ENCODE results near the gene ADAMTS2.

Gene ADAMTS2

DNA sequence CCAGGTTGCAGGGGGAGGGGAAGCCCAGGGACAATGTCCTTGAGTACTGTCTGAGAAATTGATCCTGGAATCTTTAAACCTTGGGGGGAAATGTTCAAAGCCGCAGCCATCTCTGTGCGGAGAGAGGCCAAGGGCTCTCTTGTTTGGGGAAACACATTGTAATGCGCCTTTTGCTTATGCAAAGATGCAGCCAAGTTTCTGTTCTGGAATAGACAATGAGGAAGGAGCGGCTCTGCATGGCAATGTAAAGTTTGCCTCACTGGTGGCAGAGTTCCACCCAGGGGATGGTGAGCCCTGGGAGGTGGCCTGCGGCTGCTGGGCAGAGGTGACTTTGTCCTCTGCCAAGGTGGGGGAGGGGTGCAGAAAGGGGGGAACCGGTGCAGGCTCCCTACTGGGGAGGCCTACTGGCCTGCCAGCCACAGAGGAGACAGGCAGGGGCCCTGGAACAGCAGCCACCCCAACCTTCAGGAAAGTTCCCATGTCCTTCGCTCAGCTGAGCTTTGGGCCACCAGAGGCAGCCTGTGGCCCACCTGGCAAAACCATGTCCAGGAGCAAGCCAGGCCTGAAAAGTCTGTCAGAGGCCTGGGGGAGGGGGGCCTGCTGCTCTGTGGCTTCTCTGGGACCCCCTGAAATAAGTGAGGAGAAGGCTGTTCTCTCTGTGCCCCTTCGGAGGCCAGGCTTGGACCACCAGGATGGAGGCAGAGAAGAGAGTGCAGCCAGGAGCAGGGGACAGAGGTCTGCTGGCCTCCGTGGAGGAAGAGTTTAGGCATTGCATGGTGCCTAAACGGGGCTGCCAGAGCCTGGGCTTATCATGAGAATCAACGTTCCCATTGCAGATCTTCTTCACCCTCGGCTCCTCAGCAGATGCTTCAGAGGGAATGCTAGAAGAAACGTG lies 157.3 kb downstream of the ADAMTS2 start:
- DNase-seq: no peak
- in situ Hi-C loops (cut with HindIII; ENCODE audit: low pct_ligation_motif_present, low pct_unique_long_range_greater_than_20kb, low sequenced_read_pairs): no loop called here

DNA sequence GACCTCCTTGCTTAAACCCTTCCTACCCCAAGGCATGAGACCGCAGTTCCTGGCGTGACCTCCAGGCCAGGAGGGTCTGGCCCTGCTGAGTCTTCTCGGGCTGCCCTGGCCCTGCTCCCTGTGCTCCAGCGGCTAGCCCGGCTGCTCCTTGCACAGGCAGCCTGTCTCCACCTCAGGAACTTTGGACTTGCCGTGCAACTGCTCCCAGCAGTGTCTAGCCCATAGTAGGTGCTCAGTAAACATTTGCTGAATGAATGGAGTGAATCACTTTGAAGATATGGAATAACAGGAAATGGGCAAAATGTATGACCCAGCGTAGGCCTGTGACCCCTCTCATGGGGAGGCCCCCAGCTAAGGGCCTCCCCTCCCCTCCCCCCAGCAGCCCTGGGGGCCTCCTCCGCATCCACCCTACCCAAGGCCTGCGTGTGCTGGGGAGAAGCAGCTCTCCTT lies 158.0 kb downstream of the ADAMTS2 start:
- in situ Hi-C loops (cut with HindIII; ENCODE audit: low pct_ligation_motif_present, low pct_unique_long_range_greater_than_20kb, low sequenced_read_pairs): no loop called here

DNA sequence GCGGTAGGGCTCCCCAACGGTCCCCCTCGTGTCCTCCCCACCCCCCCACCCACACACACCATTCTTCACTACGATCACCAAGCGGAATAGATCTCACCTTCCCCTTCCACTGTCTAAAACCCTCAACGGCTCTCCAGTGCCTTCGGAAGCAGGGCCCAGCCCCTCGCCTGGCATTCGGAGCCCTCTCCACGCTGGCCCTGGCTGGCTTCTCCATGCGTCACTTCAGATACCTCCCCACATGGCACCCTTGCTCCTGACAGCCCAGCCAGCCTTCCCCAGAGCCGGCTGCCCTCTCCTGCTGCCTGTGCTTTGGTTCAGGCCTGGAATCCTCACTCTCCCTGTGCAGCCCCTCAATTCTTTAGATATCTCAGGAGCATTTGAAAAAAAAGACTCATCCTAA lies 158.5 kb downstream of the ADAMTS2 start:
- in situ Hi-C loops (cut with HindIII; ENCODE audit: low pct_ligation_motif_present, low pct_unique_long_range_greater_than_20kb, low sequenced_read_pairs): no loop called here
- DNase-seq: no peak

More for the DNA sequence above, 158.0 kb downstream of the ADAMTS2 start:
- no peak for DNase-seq

DNA sequence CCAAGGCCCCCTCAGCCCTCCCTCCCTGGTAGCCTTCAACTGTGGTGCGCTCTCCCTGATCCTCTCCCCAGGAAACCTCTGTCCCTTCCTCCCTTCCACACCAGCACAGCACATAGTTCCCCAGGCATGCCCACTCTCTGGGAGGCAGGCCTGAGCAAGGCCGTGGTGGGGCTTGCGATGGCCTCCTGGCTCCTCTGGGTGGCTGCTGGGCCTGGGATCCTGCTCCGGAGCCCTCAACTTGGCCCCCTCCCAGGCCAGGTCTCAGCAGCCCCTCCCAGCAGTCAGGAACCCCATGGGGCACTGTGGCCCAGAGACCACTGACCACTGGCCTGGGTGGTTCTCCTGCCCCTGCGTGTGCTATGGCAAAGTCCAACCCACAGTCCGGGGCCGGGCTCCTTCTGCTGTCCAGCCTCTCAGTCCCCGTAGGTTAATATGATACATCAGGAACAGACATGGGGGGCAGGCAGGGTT lies 159.3 kb downstream of the ADAMTS2 start:
- no peak for DNase-seq
- in situ Hi-C loops (cut with HindIII; ENCODE audit: low pct_ligation_motif_present, low pct_unique_long_range_greater_than_20kb, low sequenced_read_pairs): no loop called here

DNA sequence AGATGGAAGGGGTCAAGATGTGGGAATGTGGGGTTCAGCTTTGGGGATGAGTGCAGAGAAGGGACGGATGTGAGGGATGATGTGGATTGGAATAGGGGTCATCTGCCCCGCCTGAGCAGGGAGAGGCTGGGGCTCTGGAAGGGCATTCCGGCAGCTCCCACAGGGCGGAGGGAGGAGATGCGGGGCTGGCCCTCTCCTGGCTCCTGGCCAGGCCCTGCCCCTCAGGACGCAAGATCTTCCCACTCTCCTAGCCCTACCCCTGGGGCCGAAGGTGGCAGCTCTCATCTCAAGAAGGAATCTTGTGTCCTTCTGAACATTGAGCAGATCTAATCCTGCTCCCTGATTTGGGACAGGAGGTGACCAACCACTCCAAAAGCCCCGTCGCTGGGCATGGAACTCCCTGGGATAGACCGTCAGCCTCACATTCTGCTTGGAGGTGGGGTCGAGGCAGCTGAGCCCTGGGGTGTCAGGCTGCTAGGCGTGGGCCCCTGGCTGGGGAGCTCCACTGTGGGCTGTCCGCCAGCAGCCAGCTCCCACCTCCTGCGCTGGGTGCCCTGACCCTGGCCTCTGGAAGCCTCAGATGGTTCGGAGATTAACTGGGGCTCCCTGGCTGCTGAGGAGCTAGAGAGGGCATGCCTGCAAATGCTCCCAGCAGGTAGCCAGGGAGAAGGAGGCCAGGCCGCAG lies 159.9 kb downstream of the ADAMTS2 start:
- in situ Hi-C loops (cut with HindIII; ENCODE audit: low pct_ligation_motif_present, low pct_unique_long_range_greater_than_20kb, low sequenced_read_pairs): no loop called here
- no peak for DNase-seq

DNA sequence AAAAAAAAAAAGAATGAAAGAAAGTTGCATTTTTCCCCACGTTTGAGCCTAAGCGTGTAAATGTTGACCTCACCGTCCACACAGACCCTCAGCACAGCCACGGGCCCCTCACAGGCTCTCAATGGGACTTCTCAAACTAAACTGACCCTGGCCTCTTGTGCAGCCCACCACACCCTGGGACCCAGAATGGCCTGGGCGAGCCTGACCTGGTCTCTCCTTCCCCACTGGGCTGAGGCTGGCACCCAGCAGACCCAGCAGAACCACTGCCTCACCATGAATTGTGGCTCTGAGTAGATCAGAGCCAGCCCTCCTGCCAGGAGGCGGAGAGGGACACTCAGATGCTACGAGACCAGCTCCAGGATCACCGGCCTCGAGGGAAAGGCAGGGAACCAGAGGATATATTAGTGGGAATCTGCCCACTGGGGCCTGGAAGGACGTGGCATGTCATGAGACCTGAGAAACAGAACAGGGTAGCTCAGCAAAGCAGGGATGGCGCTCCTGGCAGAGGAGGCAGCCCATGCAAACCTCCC lies 160.7 kb downstream of the ADAMTS2 start:
- in situ Hi-C loops (cut with HindIII; ENCODE audit: low pct_ligation_motif_present, low pct_unique_long_range_greater_than_20kb, low sequenced_read_pairs): no loop called here
- DNase-seq: no peak

DNA sequence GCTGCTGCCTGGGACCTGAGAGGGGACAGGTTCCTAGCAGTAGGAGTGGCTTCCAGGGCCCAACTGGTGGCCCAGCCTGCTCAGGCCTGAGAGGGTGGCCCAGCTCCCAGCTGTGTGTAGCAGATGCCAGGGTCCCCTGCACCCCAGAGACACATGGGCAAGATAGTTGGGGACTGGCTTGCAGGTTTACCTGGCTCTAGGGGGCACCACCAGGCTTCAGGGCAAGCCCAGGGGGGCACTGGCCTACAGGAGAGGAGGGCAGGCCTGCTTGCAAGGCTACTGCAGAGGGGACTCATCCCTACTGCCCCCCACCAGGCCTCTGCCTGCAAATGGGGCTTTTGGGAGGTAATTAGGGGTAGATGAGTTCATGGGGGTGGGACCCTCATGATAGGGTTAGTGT lies 161.8 kb downstream of the ADAMTS2 start:
- in situ Hi-C loops (cut with HindIII; ENCODE audit: low pct_ligation_motif_present, low pct_unique_long_range_greater_than_20kb, low sequenced_read_pairs): no loop called here
- no peak for DNase-seq

DNA sequence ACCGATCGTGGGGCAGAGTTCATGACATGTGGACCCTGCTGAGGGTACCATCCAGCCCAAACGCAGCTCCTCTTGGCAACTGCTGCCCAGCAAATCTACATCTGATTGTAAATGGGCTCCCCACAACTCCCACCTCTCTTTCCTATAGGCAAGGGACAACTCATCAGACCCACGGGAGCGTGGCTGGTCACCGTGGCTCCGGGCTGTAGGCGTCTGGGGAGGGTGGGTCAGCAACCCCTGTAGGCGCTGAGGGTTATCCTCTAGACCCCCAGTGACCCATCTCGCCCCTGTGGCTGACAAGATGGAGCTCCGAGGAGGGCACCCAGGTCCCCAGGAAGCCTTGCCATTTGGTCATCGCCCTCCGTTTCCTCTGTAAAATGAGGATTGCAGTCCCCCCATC lies 162.7 kb downstream of the ADAMTS2 start:
- DNase-seq: no peak
- in situ Hi-C loops (cut with HindIII; ENCODE audit: low pct_ligation_motif_present, low pct_unique_long_range_greater_than_20kb, low sequenced_read_pairs): no loop called here

DNA sequence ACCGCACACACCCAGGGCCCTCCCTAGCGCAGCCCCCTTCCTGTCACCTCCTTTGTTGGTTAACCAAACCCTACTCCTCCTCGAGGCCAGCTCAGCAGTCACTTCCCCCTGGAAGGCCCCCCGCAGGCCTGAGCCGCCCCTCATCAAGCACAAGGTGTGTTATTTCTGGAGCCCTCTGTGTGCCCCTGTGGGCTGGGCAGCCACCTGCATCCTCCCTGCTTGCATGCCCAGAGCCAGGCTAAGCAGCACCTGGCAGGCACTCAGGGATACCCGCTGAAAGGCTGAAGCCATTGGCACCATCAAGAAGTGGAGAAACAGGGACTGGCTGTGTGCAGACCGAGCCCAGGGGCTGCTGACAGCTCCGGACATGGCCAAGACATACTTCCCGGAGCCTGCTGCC lies 163.3 kb downstream of the ADAMTS2 start:
- no peak for DNase-seq
- in situ Hi-C loops (cut with HindIII; ENCODE audit: low pct_ligation_motif_present, low pct_unique_long_range_greater_than_20kb, low sequenced_read_pairs): no loop called here

DNA sequence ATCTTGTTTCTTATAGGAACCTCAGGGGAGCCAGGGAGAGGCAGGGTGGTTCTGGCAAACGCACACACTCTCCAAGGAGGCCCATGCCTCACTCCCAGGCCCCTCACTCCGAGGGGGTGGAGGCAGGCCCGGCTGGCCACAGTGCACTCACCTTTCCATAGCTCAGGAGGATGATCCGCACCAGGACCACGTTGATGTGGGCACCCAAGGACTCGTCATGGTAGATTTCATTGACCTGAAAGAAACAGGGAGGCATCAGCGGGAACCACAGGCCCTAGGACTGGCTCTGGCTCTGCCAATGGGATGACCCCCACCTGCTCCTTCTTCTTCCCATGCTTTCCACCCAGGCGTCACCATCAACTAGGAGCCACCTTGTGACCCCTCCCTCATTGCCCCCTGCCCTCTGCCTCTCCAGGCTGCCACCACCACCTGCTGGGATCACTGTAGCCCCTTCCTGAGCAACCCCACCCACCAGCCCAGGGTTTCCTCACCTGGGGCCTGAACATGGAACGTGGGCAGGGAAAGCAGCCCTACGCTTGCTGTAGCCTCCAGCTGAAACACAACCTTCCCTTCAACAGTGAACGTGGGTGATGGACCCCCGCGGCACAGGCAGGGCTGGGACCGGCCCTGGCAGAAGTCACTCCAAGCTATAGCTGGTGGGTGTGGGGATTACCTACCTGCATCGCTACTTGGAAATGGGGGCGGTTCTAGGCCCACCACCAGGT lies 164.2 kb downstream of the ADAMTS2 start:
- DNase-seq: no peak
- in situ Hi-C loops (cut with HindIII; ENCODE audit: low pct_ligation_motif_present, low pct_unique_long_range_greater_than_20kb, low sequenced_read_pairs): no loop called here

DNA sequence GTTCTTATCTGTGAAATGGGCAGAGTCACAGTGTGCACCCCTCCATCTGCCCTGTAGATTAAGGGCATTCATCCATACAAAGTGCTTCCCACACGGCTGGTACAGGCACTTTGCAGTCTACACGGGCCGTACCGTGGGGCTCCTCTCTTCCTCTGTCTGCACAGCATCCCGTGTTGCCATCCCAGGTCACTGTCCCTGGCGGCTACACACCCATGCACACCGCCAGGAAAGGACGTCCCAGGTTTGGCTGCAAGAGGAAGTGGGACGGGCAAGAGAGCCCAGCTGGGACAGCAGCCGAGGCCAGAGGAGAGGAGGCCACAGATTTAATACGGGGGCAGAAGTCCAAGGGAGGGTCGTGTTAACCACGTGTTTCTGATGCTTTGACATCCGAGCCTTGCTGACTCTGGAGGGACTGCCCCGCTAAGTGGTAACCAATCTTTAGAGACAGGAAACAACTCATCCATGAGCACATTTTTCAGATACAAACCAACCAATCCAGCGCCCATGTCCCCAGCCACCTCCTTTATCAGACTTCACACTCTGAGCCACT lies 165.1 kb downstream of the ADAMTS2 start:
- in situ Hi-C loops (cut with HindIII; ENCODE audit: low pct_ligation_motif_present, low pct_unique_long_range_greater_than_20kb, low sequenced_read_pairs): no loop called here
- DNase-seq: no peak

DNA sequence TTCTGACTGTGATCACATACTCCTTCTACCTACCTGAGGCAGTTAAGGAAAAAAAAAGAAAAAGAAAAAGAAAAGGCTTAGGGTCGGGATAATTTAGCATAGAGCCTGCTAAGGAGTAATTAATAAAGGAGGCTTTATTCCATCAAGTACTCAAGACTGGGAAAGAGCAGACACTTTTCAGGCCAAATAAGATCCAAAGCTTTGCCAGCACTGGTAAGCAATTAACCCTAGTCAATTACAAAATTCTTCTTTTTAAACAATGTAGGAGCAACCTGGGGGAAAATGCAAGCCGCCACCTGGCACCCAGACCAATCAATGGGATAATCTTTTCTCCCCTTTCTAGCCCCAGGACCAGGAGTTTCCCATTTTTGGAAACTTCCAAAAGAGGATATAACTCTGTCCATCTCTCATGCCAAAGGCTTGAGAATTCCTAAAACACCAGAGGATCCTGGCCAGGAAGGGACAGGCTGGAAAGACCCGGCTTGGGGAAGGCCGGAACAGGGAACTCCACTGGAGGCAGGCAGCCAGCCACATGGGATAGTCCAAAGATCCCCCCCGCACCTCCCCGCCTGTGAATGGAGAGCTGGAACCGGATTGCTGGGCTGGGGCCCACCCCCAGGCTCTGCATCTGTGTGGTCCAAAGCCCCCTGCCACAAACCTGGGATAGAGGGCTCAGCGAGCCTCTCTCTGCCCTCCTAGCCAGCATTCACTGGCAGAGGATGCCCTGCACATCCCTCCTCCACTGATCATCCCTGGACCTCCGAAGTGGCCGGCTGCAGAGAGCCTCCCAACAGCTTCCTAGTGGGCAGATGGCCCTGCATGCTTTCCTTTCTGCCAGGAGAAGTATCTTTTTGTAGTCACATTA lies 167.3 kb downstream of the ADAMTS2 start:
- in situ Hi-C loops (cut with HindIII; ENCODE audit: low pct_ligation_motif_present, low pct_unique_long_range_greater_than_20kb, low sequenced_read_pairs): no loop called here
- DNase-seq: no peak

DNA sequence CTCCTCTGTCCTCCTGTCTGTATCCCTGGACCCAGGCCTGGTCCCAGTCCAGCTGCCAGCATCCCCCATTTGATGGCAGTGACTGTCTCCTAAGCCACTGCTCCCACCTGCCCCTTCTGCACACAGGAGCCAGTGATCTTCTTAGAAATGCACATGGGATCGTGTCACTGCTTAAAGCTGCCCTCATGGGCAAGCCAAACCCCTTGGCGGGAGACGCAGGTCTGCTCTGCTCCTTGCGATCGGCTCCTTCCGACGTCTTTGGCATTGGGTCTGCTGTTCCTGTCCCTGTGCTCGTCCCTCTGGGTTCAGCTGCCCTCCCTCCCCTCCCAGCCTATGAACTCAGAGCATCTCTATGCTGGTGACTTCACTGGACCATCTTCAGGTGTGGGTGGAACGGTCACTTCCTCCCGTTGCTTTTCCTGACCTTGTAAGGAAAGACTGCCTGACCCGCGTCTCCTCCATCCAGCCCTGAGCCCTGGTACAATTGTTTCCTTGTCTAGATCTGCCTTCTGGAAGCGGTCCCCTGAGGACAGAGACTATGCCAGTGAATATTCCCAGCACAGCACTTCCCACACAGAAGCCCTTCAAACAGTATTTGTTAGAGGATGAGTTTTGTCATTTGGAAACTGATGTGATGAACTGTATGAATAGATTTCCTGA lies 168.6 kb downstream of the ADAMTS2 start:
- DNase-seq: no peak
- in situ Hi-C loops (cut with HindIII; ENCODE audit: low pct_ligation_motif_present, low pct_unique_long_range_greater_than_20kb, low sequenced_read_pairs): no loop called here

DNA sequence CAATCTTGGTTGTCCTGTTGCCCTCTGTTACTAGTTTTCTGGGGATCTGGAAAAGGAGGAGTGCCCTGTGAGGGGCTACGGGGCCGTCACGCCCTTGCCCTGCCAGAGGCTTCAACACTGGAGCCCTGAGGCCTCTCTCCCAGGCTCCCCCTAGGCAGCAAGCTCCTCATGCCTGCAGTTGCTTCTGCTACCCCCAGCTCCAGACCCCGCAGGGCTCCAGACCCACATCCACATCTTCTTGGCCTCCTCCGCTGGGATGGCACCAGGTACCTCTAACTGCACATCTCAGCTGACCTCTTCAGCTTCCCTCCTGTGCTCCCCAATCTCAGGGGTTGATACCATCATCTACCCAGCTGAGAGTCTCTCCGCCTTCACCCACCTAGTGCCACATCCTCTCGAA lies 169.1 kb downstream of the ADAMTS2 start:
- DNase-seq: no peak
- in situ Hi-C loops (cut with HindIII; ENCODE audit: low pct_ligation_motif_present, low pct_unique_long_range_greater_than_20kb, low sequenced_read_pairs): no loop called here

DNA sequence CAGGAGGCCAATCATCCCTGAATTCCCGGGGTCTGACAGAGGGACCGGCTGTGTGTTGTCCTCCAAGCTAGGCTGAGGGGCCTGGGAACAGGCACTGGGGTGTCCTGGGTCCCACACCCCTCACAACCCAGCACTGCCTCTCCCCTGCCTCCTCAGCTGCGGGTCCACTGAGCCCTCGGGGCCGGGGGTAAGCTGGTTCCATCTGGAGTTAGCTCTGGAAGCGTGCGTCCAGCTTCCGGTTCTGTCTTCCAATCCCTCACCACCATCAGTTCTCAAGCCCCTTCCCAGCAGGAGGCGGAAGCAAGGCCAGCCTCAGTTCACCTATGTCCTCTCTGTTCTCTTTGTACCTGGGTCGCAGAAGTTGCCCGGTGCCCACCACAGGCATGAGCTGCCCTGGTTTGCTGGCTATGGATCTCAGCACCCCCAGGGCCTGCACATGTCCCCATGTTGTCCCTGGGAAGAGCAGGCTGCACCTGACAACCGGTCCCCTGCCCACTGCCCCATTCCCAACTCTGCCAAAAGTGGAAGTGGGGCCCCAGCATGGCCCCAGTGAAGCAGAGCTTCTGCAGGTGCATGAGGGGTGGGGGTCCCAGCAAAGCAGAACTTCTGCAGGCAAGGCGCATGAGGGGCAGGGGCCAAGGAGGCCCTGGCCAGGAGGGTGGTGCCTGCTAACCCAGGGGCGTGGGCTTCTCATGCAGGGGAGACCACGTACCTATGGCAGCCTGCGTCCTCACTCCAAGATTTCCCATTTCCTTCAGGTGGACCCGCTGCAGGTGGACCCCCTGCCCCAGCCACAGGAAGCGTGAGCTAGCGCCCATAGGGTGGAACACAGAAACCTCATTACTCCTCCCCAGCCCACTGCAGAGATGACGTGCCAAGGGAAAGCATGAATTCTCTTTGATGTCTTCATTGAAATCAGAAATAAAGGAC lies 173.2 kb downstream of the ADAMTS2 start:
- in situ Hi-C loops (cut with HindIII; ENCODE audit: low pct_ligation_motif_present, low pct_unique_long_range_greater_than_20kb, low sequenced_read_pairs): no loop called here
- DNase-seq: no peak

DNA sequence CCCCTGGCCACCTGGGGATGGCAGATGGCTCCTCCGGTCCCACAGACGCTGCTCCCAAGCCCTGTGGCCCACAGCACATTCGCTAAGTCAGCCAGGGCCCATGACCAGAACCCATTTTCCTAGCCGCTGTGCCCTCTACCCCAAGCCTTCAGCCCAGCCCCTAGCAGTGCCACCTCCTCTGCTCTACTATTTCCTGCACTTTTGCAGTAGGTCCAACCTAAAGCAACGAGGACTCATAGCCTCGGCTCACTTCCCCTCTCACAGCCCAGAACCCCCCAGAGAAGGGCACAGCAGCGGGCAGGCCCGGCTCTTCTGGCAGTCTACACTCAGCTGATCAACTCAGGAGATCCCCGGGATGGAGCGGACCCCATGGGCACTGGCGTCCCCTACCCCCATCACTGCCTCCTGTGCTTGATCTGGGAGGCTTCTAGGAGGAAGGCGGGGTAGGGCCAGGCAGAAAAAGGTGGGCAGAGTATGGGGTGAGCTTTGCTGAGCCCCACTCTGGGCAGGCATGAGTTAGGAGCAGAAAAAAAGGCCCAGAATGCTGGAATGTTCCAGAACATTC lies 173.9 kb downstream of the ADAMTS2 start:
- in situ Hi-C loops (cut with HindIII; ENCODE audit: low pct_ligation_motif_present, low pct_unique_long_range_greater_than_20kb, low sequenced_read_pairs): no loop called here
- no peak for DNase-seq

All from ACHN (cell line).